Pons (tissue), 1 donor: Measurements from ENCODE around the gene HOXC5.
A peak's percentile ranks its signal among the peaks of the same experiment; 100 is the strongest.

Experiments
- DNase-seq: peaks from one replicate; pipeline ENCODE4 v3.0.0-alpha.2; 2016; ENCODE audit warnings: low spot score

HOXC5 gene

DNA sequence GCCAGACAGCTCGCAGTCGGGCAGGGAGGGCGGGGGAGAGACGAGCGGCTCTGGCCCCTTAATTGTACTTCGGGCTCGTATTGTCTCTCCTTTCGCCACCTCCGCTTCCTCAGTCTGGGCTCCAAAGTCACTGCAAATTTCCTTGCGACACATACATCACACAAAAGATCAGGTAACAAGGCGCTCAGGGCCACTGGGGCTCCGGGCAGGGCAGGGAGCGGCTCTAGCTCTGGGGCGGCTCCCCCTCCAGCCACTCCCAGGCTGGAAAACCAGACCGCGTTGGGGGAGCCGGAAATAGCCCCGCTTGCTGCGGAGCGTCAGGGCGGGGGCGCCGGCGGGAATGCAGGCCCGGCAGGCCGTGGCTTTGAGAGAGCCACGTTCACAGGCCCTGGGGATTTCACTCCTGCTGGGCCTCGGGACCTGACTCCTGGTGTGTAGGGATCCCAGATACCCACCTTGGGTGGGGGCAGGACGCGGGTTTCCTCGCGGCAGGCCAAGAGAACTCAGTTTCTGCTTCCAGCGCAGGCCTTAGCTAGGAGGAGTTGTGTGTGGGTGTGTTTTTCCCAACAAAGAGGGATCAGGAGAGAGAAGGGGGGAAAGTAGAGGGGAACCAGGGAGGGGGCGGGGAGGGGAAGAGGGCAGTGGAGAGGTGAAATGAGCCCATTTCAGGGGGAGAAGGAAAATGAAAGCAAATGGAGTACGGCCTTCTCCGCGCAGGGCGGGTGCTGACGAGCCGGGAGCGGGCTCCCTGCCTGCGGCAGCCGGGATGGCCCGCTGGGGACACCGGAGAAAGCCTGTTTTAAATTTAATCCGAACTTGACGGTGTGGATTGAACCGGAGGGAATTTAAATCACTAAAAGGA lies 37.2 kb upstream of the HOXC5 start:
- no peak for DNase-seq

DNA sequence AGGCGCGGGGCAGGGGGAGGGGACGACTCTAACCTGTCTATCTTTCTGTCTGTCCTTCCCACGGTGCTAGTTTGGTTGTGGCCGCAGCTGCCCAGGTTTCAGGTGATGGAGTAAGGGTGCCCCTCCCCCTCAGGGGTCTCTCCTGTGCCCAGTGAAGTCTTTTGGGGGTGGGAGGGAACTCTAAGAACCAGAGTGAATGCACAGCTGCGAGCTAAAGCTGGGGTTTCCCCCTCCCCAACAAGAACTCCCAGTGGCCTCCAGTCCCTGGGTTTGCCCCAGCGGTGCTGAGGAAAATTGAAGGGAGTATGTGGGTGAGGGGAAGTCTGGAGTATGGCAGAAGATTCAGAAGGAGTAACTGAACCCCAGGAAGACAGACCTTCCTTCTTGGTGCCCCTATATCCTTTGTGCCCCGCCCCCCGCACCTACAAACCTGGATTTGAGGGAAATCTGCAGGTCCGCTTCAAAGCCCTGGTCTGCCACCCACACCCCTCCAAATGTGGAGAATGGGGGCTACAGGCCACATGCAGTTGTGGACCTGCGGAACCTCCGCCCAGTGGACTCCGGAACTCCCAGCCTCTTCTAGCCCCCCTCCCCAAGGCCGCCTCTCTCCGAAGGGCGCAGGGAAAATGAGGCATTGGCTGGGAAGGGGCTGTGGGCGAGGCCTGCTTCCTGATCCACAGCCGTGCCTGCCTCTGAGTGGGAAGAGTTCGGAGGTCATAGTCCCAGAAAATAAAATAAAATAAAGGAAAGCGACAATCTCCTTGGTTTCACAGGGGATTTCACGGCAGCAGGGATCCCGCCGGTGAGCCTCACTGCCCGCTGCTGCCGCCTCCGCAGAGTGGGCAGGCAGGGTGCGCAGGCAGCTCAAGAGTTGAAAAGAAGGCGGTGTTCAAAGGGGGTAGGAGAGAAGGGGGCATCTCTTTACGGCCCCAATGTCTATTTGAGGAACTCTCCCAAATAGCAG lies 36.3 kb upstream of the HOXC5 start:
- no peak for DNase-seq

DNA sequence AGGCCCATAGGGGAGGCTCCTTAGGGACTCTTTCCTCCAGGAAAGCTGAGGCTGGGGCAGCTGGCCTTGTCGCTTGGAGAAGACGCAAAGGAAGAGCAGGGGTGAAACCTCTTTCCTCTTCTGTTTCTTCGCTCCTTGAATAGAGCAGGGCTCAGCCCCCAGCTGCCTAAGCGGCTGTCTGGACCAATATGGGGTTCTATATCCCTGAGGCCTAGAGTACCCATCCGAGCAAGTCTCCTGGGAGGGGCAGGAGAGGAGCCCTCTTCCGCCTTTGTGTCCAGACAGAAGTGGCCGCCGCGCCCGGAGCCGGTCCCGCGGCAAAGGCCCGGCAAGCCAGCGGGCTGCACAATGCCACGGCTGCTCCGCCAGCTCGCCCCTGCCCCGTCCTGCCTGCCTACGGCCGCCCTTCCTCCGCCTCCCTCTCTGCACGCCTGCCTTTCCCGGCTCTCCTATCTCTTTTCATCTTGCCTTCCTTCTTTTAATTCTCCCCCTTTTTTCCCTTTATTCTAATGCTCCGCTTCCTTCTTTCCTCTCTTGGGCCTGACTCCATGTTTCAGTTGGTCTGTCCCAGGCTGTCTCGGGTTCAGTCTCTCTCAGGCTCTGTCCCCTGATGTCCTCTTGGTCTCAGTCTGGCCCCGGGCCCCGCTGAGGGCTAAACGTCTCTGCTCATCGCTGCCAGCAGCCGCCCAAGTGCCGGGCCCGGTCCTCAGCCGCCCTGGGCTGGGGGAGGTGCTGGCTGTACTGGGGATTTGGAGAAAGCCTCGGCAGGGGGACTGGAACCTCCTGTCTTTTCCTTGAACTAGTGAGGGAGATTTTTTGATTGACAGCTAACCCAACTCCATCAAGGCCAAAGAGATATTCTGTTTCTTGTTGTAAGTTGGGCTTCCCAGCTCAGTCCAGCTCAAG lies 35.4 kb upstream of the HOXC5 start:
- no peak for DNase-seq

- DNase-seq: no peak
Observed at GRCh38 chr12:53998110-53998899, 34.5 kb upstream of the HOXC5 start.

GRCh38 chr12:53998900-53999236 lies 34.0 kb upstream of the HOXC5 start:
- DNase-seq: no peak

GRCh38 chr12:53999559-54000115 lies 33.2 kb upstream of the HOXC5 start:
- no peak for DNase-seq

GRCh38 chr12:54000116-54001114 lies 32.4 kb upstream of the HOXC5 start, which contains the start of gene HOXC9:
Gene HOXC9 (plus strand): TSS chr12:54000161. CDS start chr12:54000189, 28 bp downstream.
- DNase-seq: no peak

DNA sequence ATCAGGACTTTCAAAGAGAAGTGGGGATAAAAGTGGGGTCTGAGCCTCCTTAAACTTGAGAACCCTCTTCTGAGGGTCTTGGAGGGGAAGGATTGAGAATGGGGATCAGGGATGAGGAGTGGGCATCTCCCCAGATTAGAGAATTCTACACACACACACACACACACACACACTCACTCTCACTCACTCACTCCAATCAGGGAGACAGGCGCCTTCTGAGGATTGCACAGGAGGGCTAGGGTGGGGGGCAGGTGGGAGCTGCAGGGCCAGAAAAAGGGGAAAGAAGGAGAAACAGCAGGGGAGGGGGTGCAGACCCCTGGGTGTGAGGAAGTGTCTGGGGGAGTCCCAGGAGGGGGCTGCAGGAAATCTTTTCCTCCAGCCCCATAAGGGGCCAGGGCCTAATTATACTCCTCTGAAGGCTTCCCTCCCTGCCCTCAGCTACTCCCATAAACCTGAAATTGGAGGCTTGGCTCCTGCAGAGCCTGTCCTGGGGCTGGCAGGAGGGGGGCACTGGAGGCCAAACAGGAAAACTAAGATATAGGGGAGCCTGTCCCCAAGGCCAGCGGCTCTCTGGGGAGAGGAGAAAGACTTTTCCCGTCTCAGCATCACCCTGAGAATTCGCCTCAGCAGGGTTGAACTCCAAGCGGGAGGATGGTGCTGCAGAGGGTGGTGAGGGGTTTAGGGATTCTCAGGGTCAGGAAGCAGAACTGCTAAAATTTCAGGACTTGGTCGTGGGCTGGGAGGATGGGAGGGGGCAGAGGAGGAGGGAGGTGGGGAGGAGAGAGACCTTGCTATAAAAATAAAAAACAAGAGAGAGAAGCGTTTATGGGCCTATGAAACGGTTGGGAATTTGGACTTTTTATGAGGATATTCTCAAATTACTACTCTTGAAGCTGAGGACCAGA lies 31.3 kb upstream of the HOXC5 start:
- no peak for DNase-seq

DNA sequence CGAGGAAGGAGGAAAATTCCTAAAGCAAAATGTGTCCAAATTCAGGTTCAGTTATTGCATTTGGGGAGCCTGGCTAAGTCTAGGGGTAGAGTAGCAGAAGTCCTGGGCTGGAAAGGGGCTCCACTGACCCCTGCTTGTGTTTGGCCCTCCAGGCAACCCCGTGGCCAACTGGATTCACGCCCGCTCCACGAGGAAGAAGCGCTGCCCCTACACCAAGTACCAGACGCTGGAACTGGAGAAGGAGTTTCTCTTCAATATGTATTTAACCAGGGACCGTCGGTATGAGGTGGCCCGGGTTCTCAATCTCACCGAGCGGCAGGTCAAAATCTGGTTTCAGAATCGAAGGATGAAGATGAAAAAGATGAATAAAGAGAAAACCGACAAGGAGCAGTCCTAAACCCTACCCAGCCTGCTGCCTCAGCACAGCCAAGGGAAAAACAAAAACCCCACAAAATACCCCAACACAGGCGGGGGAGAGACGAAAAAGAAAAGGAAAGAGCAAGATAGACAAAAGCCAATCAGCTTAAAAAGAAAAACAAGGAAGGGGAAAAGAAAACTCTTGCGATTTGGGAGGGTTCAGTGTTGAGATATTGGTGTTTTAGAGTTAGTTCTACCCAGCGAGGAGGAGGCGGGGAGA lies 30.5 kb upstream of the HOXC5 start:
- DNase-seq: no peak

- DNase-seq: no peak
Observed at GRCh38 chr12:54002915-54003389, 29.9 kb upstream of the HOXC5 start.

DNA sequence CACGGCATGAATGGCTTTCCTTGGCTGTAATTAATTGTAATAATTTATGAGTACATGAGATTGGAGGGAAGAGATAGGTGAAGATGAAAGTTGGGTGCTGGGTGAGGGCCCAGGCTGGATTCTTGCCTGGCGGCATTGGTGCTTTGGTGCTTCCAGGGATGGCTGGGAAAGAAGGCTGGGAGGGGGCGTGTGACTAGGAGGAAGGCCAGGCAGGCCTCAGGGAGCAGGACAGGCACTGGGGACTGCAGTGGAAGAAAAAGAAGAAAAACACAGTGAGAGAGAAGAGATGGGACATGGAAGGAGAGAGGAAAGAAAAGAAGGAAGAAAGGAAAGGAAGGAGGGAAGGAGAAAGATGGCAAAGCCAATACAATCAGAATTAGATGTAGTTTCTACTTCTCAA lies 29.2 kb upstream of the HOXC5 start:
- no peak for DNase-seq

DNA sequence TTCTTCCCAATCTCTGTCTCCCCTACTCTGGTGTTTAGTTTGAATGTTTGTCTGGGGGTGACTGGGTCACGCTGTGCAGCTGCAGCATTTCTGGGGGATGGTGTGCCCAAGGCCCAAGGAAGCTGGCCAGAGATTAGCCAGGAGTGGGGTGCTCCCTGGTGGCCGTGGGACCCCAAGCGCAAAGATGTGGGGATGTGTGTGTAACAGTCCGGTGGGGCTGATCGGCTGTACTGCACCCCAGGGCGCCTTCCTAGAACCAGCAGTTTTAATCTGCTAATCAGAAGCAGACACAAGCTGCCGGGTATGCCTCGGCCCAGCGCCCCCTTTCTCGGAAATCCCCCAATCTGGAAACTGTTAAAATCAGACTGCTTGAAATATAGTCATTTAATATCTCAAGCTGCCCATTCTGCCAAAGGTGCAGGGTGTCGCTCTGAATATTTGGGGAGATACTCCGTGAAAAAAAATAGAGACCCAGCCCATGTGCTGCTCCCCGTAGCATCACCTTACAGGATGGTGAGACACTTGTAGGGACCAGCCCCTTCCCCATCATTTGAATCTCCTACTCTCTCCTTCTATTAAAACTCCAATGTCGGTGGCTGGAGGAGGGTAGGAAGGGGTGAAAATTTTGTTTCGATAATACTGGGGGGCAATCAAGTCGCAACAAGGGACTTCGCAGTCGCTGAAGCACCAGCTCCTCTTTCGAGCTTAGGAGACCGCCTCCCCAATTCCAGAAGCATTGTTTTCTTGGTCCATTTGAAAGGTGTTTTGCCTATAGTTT lies 28.6 kb upstream of the HOXC5 start:
- DNase-seq: no peak

DNA sequence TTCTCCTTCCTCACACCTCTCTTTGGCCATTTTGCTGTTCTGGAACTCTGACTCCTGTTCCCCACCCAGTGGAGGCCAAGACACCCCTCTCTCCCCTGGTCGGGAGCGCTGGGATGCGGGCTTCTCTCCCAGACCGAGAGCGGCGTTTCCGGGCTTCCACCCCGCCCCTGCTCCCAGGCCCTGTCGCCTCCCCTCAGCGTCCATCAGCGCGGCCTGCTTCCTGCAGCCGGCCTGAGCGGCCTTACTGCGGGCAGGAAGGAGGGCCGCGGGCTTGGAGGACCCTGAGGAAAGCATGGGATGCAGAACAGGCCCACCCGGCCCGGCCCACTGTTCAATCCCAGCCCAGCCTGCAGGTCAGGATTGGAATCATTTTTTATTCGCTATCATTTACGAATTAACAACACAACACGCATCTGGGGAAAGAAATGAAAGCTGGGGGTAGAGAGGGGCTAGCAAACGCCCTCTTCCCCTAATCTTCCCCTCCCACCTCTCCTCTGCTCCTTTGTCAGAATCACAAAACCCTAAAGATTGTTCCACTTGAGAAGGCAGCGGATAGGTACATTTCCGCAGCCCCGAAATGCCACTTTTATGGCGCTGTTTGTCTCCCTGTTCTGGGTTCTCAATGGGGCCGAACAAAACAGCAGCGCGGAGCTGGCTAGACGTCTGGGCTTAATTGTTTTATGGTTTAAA lies 27.9 kb upstream of the HOXC5 start:
- no peak for DNase-seq

GRCh38 chr12:54005531-54005852 lies 27.4 kb upstream of the HOXC5 start:
- no peak for DNase-seq

- peak; percentile 77 for DNase-seq
Observed at GRCh38 chr12:54005853-54006558, 26.8 kb upstream of the HOXC5 start.
